Pulmonary artery endothelial cell (primary cell): ENCODE results near the gene ADCY3. TPM values are rescaled to one million over a fixed set of nuclear protein-coding genes. Genes with fewer than 3 reads are reported as not detected.
A peak's percentile ranks its signal among the peaks of the same experiment; 100 is the strongest.

ENCODE experiments used
- DNase-seq: peaks from one replicate; pipeline ENCODE4 v3.0.0-alpha.2; 2011; ENCODE audit warnings: low read depth, low spot score
- total RNA-seq: library from RNA; depleted of rRNA; stranded (reverse); fragments of >200 nt; gene quantifications from 2 replicates; pipeline ENCODE4 v1.2.3, GENCODE V29; 2014

Gene ADCY3
- total RNA-seq: 30.8 and 35.0 TPM in 2 replicates

DNA sequence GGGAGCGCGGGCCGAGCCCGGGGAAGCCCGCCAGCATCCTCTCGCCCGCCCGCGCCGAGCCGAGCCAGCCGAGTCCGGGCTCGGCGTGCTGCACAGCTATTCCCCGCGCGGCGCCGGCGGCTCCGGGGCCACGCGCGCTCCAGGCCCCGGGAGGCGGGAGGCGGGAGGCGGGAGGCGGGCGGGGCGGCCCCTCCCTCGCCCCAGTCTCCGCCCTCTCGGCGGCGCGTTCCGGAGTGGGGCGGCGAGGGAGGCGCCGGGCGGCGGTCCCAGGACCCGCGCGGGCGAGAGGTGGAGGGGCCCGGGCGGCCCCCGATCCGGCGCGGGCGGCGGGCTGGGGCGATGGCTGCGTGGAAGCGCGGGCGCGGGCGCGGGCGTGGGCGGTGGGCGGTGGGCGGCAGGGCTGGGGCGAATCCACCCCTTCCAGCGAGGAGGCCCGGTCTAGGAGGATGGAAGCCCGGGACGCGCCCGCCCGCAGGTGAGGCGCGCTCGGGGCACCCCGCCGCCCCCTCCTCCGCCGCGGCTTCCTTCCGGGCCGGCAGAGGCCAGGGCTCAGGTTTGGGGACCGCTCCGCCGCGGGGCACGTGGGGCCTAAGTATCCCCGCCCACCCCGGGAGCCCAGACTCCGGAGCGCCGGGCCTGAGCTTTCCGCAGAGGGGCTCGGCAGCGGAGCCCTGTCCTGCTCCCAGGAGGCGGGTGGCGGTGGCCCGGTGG is at the start of gene ADCY3:
ADCY3 (minus strand) TSS at position 140 of the 711 bp plus-strand sequence. CDS start 1,250 bp downstream, outside the sequence.
- no peak for DNase-seq

GRCh38 chr2:24969784-24970183 is 49.7 kb upstream of the ADCY3 start:
- DNase-seq: no peak

DNA sequence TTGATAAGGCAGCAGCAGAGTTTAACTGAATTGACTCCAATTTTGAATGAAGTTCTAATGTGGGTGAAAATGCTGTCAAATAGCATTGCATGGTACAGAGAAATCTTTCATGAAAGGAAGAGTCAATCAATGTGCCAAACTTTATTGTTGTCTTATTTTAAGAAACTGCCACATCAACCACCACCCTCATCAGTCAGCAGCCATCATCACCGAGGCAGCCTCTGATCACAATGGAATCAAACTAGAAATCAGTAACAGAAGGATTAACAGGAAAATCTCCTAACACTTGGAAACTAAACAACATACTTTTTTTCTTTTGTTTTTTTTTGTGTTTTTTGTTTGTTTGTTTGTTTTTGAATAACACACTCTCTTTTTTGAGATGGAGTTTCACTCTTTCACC is 41.9 kb upstream of the ADCY3 start:
- no peak for DNase-seq

GRCh38 chr2:24959761-24960160 is 39.7 kb upstream of the ADCY3 start:
- no peak for DNase-seq

- DNase-seq: peak; percentile 22
These were observed 38.4 kb upstream of the ADCY3 start for GRCh38 chr2:24958411-24958935.

DNA sequence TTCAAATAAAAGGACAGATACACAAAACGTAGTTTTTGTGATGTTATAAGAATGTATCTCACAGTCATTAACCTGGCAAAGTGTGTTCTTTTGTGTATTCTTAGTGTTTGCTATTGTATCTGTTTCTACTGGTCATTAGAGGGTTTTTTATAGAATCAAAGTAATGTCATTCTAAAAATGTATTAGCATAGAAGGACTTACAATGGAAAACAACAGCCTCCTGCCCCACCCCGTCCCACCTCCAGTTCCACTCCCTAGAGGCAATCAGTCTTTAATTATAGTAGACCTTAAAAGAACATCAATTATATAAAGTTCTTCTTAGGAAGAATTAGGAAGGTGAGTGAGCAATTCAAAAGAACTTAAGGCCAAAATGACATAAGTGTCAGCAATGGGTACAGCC is 37.9 kb upstream of the ADCY3 start:
- no peak for DNase-seq

- no peak for DNase-seq
These were observed 37.2 kb upstream of the ADCY3 start for GRCh38 chr2:24957221-24957620.

- DNase-seq: no peak
These were observed 35.9 kb upstream of the ADCY3 start for GRCh38 chr2:24955921-24956320.

DNA sequence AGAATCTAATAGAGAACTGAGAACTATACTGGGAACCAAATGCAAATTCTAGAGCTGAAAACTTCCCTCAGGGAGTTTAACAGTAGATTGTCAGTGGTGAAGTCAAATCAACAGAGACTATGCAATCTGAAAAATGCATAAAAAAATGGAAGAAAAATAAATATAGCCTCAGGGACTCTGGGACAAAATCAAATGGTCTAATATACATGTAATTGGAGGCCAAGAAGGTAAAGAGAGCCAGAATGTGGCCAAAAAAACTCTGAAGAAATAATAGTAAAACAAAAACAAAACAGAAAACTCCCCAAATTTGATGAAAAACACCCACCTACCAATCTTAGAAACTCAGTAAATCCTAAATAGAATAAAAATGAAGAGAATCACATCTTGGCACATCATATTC is 35.2 kb upstream of the ADCY3 start:
- DNase-seq: no peak

DNA sequence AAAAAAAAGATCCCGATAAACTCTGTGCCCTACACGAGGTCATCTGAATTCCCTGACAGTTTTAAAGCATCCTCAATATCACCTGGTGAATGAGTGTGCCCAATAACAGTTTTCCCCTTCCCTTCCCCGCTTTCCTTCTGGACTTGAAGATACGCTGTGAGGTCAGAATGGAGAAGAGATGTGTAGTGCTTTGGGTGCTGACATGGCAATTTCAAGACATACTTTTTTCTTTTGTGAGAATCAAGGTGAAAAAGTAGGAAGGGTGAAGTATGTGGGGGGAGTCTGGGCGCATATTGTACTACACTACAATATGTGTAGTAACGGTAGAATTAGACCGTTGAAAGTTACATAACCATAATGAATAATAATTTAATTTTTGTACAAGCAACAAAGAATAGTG is 30.1 kb upstream of the ADCY3 start:
- no peak for DNase-seq

GRCh38 chr2:24948506-24948905 is 28.5 kb upstream of the ADCY3 start:
- DNase-seq: no peak

DNA sequence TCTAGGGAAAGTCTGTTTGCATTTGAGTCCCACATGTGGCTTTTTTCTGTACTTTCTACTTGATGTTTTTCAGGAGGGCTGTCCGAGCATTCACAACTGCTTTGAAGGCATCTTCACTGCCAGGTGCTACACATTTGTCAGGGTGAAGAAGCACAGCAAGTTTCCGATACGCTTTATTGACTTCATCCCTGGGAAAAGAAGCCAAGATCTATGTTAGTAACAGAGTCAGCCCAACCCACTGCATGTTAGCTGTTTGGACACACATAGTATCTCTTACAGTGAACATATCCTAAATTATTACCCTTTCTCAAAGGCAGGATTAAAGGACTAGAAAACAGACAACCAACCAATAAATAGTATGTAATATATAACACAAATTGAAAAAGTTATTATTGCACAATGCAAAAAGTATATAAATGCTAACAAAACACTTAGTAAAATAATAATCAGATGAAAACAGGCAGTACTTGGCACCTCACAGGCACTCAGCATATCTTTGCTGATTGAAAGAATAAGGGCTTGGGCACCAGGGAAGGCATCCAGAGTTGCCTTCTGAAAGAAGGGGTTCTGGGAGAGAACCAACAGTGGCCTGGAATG is 27.6 kb upstream of the ADCY3 start:
- no peak for DNase-seq

DNA sequence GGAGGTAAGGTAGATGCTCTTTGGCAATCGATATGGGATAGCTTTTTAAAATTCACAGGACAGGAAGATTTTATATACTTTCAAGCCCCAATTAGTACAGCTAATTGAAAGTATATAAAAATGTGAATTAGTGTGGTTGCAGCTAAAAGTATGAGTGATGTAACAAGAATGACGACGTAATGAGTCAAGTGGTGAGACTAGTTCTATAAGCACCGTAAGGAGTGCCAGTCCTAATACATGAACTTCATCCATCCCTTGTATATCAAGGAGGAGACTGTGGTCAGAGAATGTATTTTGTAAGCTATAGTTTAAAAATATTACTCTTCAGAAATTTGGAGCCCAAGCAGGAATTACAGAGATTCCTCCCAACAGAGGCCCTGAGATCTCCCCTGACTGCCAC is 25.9 kb upstream of the ADCY3 start:
- DNase-seq: no peak

DNA sequence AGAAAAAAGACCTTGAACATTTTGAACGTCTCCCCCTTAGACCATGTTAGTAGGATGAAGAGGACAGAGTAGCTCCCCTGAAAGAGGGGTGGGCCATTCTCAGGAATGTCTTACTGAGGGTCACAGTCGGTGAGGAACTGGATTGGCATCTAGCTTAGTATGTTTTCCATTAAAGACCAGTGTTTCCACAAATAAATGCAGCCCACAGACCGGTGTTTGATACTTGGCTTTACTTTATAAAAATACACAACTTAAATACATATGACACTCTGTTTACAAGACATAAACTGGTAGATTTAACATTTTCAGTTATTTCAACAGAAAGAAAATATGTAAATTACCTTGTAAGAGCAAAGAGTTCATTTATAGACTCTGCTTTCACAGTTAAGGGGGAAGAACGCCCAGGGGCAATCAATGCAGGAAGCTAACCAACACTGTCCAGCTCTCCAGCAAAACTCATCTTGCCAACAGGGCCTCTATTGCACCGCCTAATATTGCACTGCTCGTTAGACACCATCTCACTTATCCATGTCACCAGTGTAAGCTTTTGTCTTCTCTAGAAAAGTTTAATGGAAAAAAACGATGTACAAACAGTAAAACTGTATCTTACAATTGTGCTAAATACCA is 23.5 kb upstream of the ADCY3 start:
- DNase-seq: no peak

- DNase-seq: no peak
These were observed 19.3 kb upstream of the ADCY3 start for GRCh38 chr2:24939353-24939752.

- DNase-seq: no peak
These were observed 17.2 kb upstream of the ADCY3 start for GRCh38 chr2:24937236-24937635.

GRCh38 chr2:24935145-24935544 is 15.1 kb upstream of the ADCY3 start:
- no peak for DNase-seq

GRCh38 chr2:24932715-24933114 is 12.7 kb upstream of the ADCY3 start:
- no peak for DNase-seq

GRCh38 chr2:24930768-24931167 is 10.7 kb upstream of the ADCY3 start:
- no peak for DNase-seq

DNA sequence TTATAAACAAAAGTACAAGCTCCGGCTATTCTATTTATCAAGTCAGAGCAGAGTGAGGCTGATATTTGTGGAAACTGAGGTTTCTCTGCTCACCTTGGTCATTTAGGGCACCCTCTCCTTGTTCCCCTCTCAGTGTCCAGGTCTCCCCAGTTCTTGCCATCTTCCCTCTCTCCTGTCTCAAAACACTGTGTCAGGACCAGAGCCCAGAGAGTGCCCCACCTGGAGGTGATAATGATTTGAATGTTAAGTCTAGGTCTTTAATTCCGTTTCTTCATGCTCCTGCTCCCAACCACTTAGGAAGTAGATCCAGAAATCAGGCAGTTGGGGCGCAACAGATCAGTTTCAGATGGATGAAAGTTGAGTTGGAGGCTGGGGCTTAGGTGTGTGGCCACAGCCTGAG is 9.2 kb upstream of the ADCY3 start:
- DNase-seq: no peak

DNA sequence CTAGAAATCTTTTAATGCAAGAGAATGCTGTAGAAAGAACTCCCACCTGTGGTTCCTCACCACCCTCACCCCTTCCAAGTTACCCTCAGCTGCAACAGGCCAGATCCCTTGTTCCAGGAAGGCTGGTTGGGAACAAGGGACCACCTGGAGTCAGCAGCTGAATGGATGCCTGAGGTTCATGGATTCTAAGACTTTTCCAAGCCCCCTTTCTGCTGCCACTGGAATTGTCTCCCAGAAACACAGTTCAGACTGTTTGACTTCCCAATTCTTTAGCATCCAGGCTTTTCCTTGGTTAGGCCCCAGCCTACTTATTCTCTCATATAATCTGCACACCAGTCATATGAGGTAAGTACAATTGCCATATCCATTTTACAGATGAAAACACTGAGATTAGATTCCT is 8.0 kb upstream of the ADCY3 start:
- no peak for DNase-seq

GRCh38 chr2:24926602-24927252 is 6.7 kb upstream of the ADCY3 start:
- DNase-seq: no peak
